Upper lobe of right lung (tissue), 1 donor: Measurements from ENCODE around the gene CA10. TPM values are rescaled to one million over a fixed set of nuclear protein-coding genes. Genes with fewer than 3 reads are reported as not detected.

Source experiments
- ATAC-seq: fragments of 200-7000 bp; cut with Tn5 transposase; one replicate; pipeline ENCODE4 v1.9.1; 2020; ENCODE audit warnings: mild to moderate bottlenecking, moderate library complexity
- DNase-seq: peaks from one replicate; pipeline ENCODE4 v3.0.0-alpha.2; 2020
- H3K27ac ChIP-seq: fragments of 200-600 bp; one replicate; pipeline ENCODE4 v1.8.0; 2022
- H3K27me3 ChIP-seq: fragments of 200-600 bp; one replicate; pipeline ENCODE4 v1.8.0; 2022; ENCODE audit warnings: mild to moderate bottlenecking
- H3K36me3 ChIP-seq: fragments of 200-600 bp; one replicate; pipeline ENCODE4 v1.8.0; 2022
- H3K4me1 ChIP-seq: fragments of 200-600 bp; one replicate; pipeline ENCODE4 v1.8.0; 2022
- H3K4me3 ChIP-seq: fragments of 200-600 bp; one replicate; pipeline ENCODE4 v1.8.0; 2022; ENCODE audit warnings: mild to moderate bottlenecking
- H3K9me3 ChIP-seq: fragments of 200-600 bp; one replicate; pipeline ENCODE4 v1.8.0; 2022
- intact Hi-C: fragments of 100-400 bp; cut with DNase I; formaldehyde crosslinking; loops from one replicate; pipeline ENCODE4 v1.11.0; 2022
- total RNA-seq: library from RNA; stranded (reverse); fragmentation: NEBNext Ultra II Directional; extraction: Animal tissue kit (Norgen Biotek cat#: 25700); gene quantifications from one replicate; pipeline ENCODE4 v1.2.1, GENCODE V29; 2021
- TF ChIP-seq, protein P1 (sequence below): fragments of 200-600 bp; IDR thresholded peaks from one replicate; pipeline ENCODE4 v1.8.0; 2022; ENCODE audit warnings: antibody characterized with exemption
- donor health status: DM: no; HTN: yes; CAD: no; lungs with severe emphysema.

CA10 gene
- total RNA-seq, 1 donor from 2014 or later, result not detected

GRCh38 chr17:51794466-51794865 is 364.0 kb downstream of the CA10 start:
- intact Hi-C loops, result no loop called here
- TF ChIP-seq, protein P1, sequence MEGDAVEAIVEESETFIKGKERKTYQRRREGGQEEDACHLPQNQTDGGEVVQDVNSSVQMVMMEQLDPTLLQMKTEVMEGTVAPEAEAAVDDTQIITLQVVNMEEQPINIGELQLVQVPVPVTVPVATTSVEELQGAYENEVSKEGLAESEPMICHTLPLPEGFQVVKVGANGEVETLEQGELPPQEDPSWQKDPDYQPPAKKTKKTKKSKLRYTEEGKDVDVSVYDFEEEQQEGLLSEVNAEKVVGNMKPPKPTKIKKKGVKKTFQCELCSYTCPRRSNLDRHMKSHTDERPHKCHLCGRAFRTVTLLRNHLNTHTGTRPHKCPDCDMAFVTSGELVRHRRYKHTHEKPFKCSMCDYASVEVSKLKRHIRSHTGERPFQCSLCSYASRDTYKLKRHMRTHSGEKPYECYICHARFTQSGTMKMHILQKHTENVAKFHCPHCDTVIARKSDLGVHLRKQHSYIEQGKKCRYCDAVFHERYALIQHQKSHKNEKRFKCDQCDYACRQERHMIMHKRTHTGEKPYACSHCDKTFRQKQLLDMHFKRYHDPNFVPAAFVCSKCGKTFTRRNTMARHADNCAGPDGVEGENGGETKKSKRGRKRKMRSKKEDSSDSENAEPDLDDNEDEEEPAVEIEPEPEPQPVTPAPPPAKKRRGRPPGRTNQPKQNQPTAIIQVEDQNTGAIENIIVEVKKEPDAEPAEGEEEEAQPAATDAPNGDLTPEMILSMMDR, result no peak
- Histone ChIP-seq H3K4me1 (no peaks in the 10 kb centered on the region), H3K27ac (no peak overlapping the region), H3K4me3 (no peak overlapping the region), H3K36me3 (no peaks in the 10 kb centered on the region), H3K27me3 (peaks cover 7% of the 10 kb centered on the region), H3K9me3 (no peaks in the 10 kb centered on the region)
- DNase-seq (no peak), ATAC-seq (no peak)

- intact Hi-C loops, result no loop called here
- H3K36me3 ChIP-seq, result no peaks in the 10 kb centered on the region
- TF ChIP-seq, protein P1, result no peak
These were observed 364.8 kb downstream of the CA10 start for GRCh38 chr17:51793686-51794085.

GRCh38 chr17:51778842-51779241 is 379.7 kb downstream of the CA10 start:
- H3K27me3 ChIP-seq, result no peaks in the 10 kb centered on the region
- TF ChIP-seq, protein P1, result no peak
- ATAC-seq (no peak), DNase-seq (no peak)
- no peaks in the 10 kb centered on the region for H3K36me3 ChIP-seq
- H3K4me1 ChIP-seq, result no peaks in the 10 kb centered on the region
- H3K27ac ChIP-seq, result no peak overlapping the region
- H3K4me3 ChIP-seq, result no peak overlapping the region
- H3K9me3 ChIP-seq, result no peaks in the 10 kb centered on the region
- intact Hi-C loops, result no loop called here

More at GRCh38 chr17:51793686-51794085, 364.8 kb downstream of the CA10 start:
- no peak for ATAC-seq
- Histone ChIP-seq H3K27ac (no peak overlapping the region), H3K4me1 (no peaks in the 10 kb centered on the region), H3K9me3 (no peaks in the 10 kb centered on the region), H3K4me3 (no peak overlapping the region), H3K27me3 (peaks cover 7% of the 10 kb centered on the region)
- DNase-seq, result no peak

GRCh38 chr17:51770027-51770759 is 388.3 kb downstream of the CA10 start:
- no peak overlapping the region for H3K27ac ChIP-seq
- DNase-seq (no peak), ATAC-seq (no peak)
- H3K4me3 ChIP-seq, result no peak overlapping the region
- intact Hi-C loops, result no loop called here
- no peaks in the 10 kb centered on the region for H3K4me1 ChIP-seq
- H3K9me3 ChIP-seq, result no peaks in the 10 kb centered on the region
- TF ChIP-seq, protein P1, result no peak
- H3K27me3 ChIP-seq, result no peaks in the 10 kb centered on the region
- H3K36me3 ChIP-seq, result no peaks in the 10 kb centered on the region

DNA sequence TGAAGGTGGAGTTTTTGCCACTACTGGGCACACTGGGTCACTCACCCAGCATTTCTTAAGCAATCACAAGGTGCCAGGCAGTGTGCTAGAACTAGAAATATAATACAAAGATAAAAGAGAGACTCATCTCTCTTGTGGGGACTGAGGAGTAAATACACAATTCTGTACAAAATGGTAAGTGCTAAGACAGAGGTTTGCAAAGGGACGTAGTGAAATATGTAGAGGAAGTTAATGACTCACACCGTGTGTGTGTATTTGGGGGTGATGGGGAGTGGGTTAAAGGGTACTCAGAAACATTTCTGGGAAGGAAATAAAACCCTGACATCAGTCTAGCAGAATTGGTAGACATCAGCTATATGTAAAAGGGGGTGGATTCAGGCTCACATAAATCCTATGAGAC is 389.3 kb downstream of the CA10 start:
- no peak overlapping the region for H3K4me3 ChIP-seq
- intact Hi-C loops, result loop anchor here (5.0 kb wide), 1 partner anchor 338 kb away; no protein-coding TSS in a partner anchor
- no peaks in the 10 kb centered on the region for H3K9me3 ChIP-seq
- no peaks in the 10 kb centered on the region for H3K4me1 ChIP-seq
- no peaks in the 10 kb centered on the region for H3K36me3 ChIP-seq
- ATAC-seq (no peak), DNase-seq (no peak)
- no peaks in the 10 kb centered on the region for H3K27me3 ChIP-seq
- no peak overlapping the region for H3K27ac ChIP-seq
- TF ChIP-seq, protein P1, result no peak
